Loucy (cell line): ENCODE data around the gene ARFRP1.

Source experiments
- H2AFZ ChIP-seq: fragments of 200-600 bp; sonication (generic); 2 replicates; pipeline ENCODE4 v1.6.0; 2016; ENCODE audit warnings: antibody characterized with exemption, mild to moderate bottlenecking, low read length, moderate library complexity
- H3F3A ChIP-seq: fragments of 200-600 bp; 2 replicates; pipeline ENCODE4 v1.6.0; 2016; ENCODE audit warnings: antibody characterized with exemption, low read depth, mild to moderate bottlenecking
- H3K27me3 ChIP-seq: fragments of 200-600 bp; sonication (generic); 2 replicates; pipeline ENCODE4 v1.6.1; 2014; ENCODE audit warnings: low read length, mild to moderate bottlenecking; ENCODE audit not compliant: insufficient read depth, poor library complexity, severe bottlenecking
- H3K36me3 ChIP-seq: fragments of 200-600 bp; sonication (generic); 2 replicates; pipeline ENCODE4 v1.6.1; 2016; ENCODE audit warnings: low read length; ENCODE audit not compliant: insufficient read depth
- H3K4me1 ChIP-seq: fragments of 200-600 bp; sonication (generic); 2 replicates; pipeline ENCODE4 v1.5.1; 2014; ENCODE audit warnings: low read length, mild to moderate bottlenecking; ENCODE audit not compliant: insufficient read depth, poor library complexity, severe bottlenecking
- H3K4me2 ChIP-seq: fragments of 200-600 bp; sonication (generic); 2 replicates; pipeline ENCODE4 v1.6.0; 2014; ENCODE audit warnings: antibody characterized with exemption, low read length, low read depth, mild to moderate bottlenecking; ENCODE audit not compliant: poor library complexity, severe bottlenecking
- H3K4me3 ChIP-seq: fragments of 200-600 bp; sonication (generic); 2 replicates; pipeline ENCODE4 v1.5.1; 2014; ENCODE audit warnings: low read length, mild to moderate bottlenecking, mixed read lengths; ENCODE audit not compliant: poor library complexity, severe bottlenecking
- H3K79me2 ChIP-seq: fragments of 200-600 bp; sonication (generic); 2 replicates; pipeline ENCODE4 v1.6.1; 2014; ENCODE audit warnings: low read length; ENCODE audit not compliant: insufficient read depth
- H3K9ac ChIP-seq: fragments of 200-600 bp; sonication (generic); 2 replicates; pipeline ENCODE4 v1.6.0; 2014; ENCODE audit warnings: mild to moderate bottlenecking, low read depth, low read length, moderate library complexity; ENCODE audit not compliant: poor library complexity, severe bottlenecking
- H3K9me2 ChIP-seq: fragments of 200-600 bp; sonication (generic); replicated peaks from 2 replicates; pipeline ENCODE4 v1.6.1; 2016; ENCODE audit warnings: low read depth, low read length, mixed read lengths
- H3K9me3 ChIP-seq: fragments of 200-600 bp; sonication (generic); 2 replicates; pipeline ENCODE4 v1.6.1; 2014; ENCODE audit warnings: mild to moderate bottlenecking, antibody characterized with exemption, low read length, low read depth; ENCODE audit not compliant: insufficient read depth
- H4K20me1 ChIP-seq: fragments of 200-600 bp; sonication (generic); 2 replicates; pipeline ENCODE4 v1.6.0; 2014; ENCODE audit warnings: antibody characterized with exemption, low read length, mild to moderate bottlenecking; ENCODE audit not compliant: insufficient read depth, poor library complexity, severe bottlenecking
- CTCF ChIP-seq: fragments of 200-600 bp; sonication (generic); conservative IDR thresholded peaks from 2 replicates; pipeline ENCODE4 v1.5.1; 2014; ENCODE audit warnings: mild to moderate bottlenecking, antibody characterized with exemption, low read length
- EZH2phosphoT487 ChIP-seq: fragments of 200-600 bp; IDR thresholded peaks from 2 replicates; pipeline ENCODE4 v1.6.1; 2018; ENCODE audit warnings: antibody characterized with exemption, mild to moderate bottlenecking, moderate library complexity, borderline replicate concordance

ARFRP1 gene

GRCh38 chr20:63711085-63711645 is 3.4 kb upstream of the ARFRP1 start:
- Histone ChIP-seq H3K27me3 (peaks cover 4% of the 10 kb centered on the region), H3K36me3 (peaks cover 17% of the 10 kb centered on the region)

GRCh38 chr20:63709149-63709527 is 1.4 kb upstream of the ARFRP1 start:
- TF ChIP-seq CTCF (no peak), EZH2phosphoT487 (no peak)
- Histone ChIP-seq H4K20me1 (peaks cover 37% of the 10 kb centered on the region), H3K4me2 (peak overlapping the region; percentile 92), H3K4me1 (peaks cover 32% of the 10 kb centered on the region), H3K9me2 (no peaks in the 10 kb centered on the region), H3K27me3 (peaks cover 4% of the 10 kb centered on the region), H3F3A (no peaks in the 10 kb centered on the region), H3K79me2 (peaks cover 96% of the 10 kb centered on the region), H3K9ac (peak overlapping the region; percentile 93), H3K9me3 (no peaks in the 10 kb centered on the region), H3K36me3 (peaks cover 25% of the 10 kb centered on the region), H3K4me3 (peak overlapping the region; percentile 96), H2AFZ (no peak overlapping the region)

More at GRCh38 chr20:63711085-63711645, 3.4 kb upstream of the ARFRP1 start:
- H2AFZ ChIP-seq, result no peak overlapping the region
- H3K9me2 ChIP-seq, result no peaks in the 10 kb centered on the region
- H3K9me3 ChIP-seq, result no peaks in the 10 kb centered on the region; the same call in 1 of the 2 replicates
- H3K79me2 ChIP-seq, result peaks cover 94% of the 10 kb centered on the region
- no peak for TF ChIP-seq EZH2phosphoT487
- no peak for TF ChIP-seq CTCF
- peaks cover 30% of the 10 kb centered on the region for H4K20me1 ChIP-seq
- peaks cover 27% of the 10 kb centered on the region for H3K4me1 ChIP-seq
- H3K4me2 ChIP-seq, result peak overlapping the region; percentile 56
- peak overlapping the region; percentile 35 for H3K9ac ChIP-seq
- peak overlapping the region; percentile 53 for H3K4me3 ChIP-seq
- no peaks in the 10 kb centered on the region for H3F3A ChIP-seq

GRCh38 chr20:63708301-63709148 is 749 bp upstream of the ARFRP1 start:
- H3K9me2 ChIP-seq, result no peaks in the 10 kb centered on the region
- H3K4me3 ChIP-seq, result peak overlapping the region; percentile 96
- H4K20me1 ChIP-seq, result peaks cover 37% of the 10 kb centered on the region
- no peaks in the 10 kb centered on the region for H3K9me3 ChIP-seq
- peak overlapping the region; percentile 93 for H3K9ac ChIP-seq
- peaks cover 32% of the 10 kb centered on the region for H3K4me1 ChIP-seq
- TF ChIP-seq EZH2phosphoT487, result no peak
- TF ChIP-seq CTCF, result no peak
- no peak overlapping the region for H2AFZ ChIP-seq
- H3K79me2 ChIP-seq, result peaks cover 92% of the 10 kb centered on the region
- H3K27me3 ChIP-seq, result peaks cover 4% of the 10 kb centered on the region
- H3F3A ChIP-seq, result no peaks in the 10 kb centered on the region
- H3K4me2 ChIP-seq, result peak overlapping the region; percentile 92
- peaks cover 25% of the 10 kb centered on the region for H3K36me3 ChIP-seq
